Endothelial cell of umbilical vein (primary cell): Measurements from ENCODE around the gene TMEM178B. TPM values are rescaled to one million over a fixed set of nuclear protein-coding genes. Genes with fewer than 3 reads are reported as not detected.

ENCODE experiments used
- BruUV-seq: library from RNA; stranded (reverse); fragments of 400-500 nt; replicated peaks from 2 replicates; lab custom pipeline; 2021; lab: Mats Ljungman, UMichigan
- CTCF ChIA-PET: fragments of 300-600, 350-600 bp; sonication (Branson Sonifier 250); formaldehyde crosslinking; loops from one replicate; lab custom pipeline; 2021; ENCODE audit warnings: antibody characterized with exemption, inconsistent platforms; lab: Charles Lee
- POLR2A ChIA-PET: fragments of 300-600, 350-600 bp; sonication (Branson Sonifier 250); formaldehyde crosslinking; loops from one replicate; lab custom pipeline; 2021; ENCODE audit warnings: antibody characterized with exemption, inconsistent platforms; lab: Charles Lee
- DNase-seq: peaks from one replicate; pipeline ENCODE4 v3.0.0-alpha.2; 2011; ENCODE audit warnings: low read depth, low spot score
- FAIRE-seq: peaks from 2 replicates; lab custom pipeline; 2011; peaks lifted over from hg19 to GRCh38; lab: Jason Lieb, UNC
- H2AFZ ChIP-seq: 2 replicates; pipeline ENCODE4 v1.6.0; 2012; ENCODE audit warnings: low read depth, low read length, control low read depth, inconsistent platforms
- H3K27ac ChIP-seq: 2 replicates; pipeline ENCODE4 v1.5.1; 2011; ENCODE audit warnings: low read depth, mild to moderate bottlenecking, control low read depth, low read length, moderate library complexity; ENCODE audit not compliant: insufficient read depth
- H3K27me3 ChIP-seq, 2 experiments: 2 replicates each; pipeline versions ENCODE4 v1.6.0 to v1.6.1; 2011; ENCODE audit warnings: low read length in 2 of 2, mixed read lengths in 1 of 2; ENCODE audit not compliant: control insufficient read depth in 2 of 2, insufficient read depth in 2 of 2
- H3K36me3 ChIP-seq, 2 experiments: 2 replicates in 1 of 2; 3 replicates in 1 of 2; pipeline ENCODE4 v1.5.1; 2011; ENCODE audit warnings: low read length in 2 of 2, mild to moderate bottlenecking in 1 of 2, moderate library complexity in 1 of 2; ENCODE audit not compliant: control insufficient read depth in 2 of 2, insufficient read depth in 2 of 2; ENCODE audit errors: extremely low read depth in 1 of 2
- H3K4me1 ChIP-seq: 3 replicates; pipeline ENCODE4 v1.5.1; 2011; ENCODE audit warnings: mild to moderate bottlenecking, low read length; ENCODE audit not compliant: control insufficient read depth, insufficient read depth; ENCODE audit errors: extremely low read depth
- H3K4me2 ChIP-seq: 2 replicates; pipeline ENCODE4 v1.6.1; 2011; ENCODE audit warnings: low read length, control low read depth, mixed read lengths; ENCODE audit not compliant: insufficient read depth
- H3K4me3 ChIP-seq, 3 experiments: fragments of 200-600 bp in 1 of 3; sonication (generic), shearing (Covaris generic) in 1 of 3; replicated peaks in 1 of 3; 2 replicates each; pipeline ENCODE4 v1.5.1; 2011 to 2016; ENCODE audit warnings: control low read depth in 3 of 3, low read length in 3 of 3, mild to moderate bottlenecking in 2 of 3, inconsistent platforms in 1 of 3, low read depth in 1 of 3, moderate library complexity in 1 of 3; ENCODE audit not compliant: insufficient read depth in 1 of 3
- H3K79me2 ChIP-seq: 2 replicates; pipeline ENCODE4 v1.6.0; 2012; ENCODE audit warnings: low read length, inconsistent platforms; ENCODE audit not compliant: control insufficient read depth, insufficient read depth
- H3K9ac ChIP-seq: replicated peaks from 2 replicates; pipeline ENCODE3; 2011; ENCODE audit warnings: low read length, control low read depth; ENCODE audit not compliant: insufficient read depth; ENCODE audit errors: extremely low read depth
- H3K9me1 ChIP-seq: replicated peaks from 3 replicates; pipeline ENCODE4 v1.6.0; 2011; ENCODE audit warnings: mild to moderate bottlenecking, low read length; ENCODE audit not compliant: control insufficient read depth, insufficient read depth; ENCODE audit errors: extremely low read depth
- H3K9me3 ChIP-seq: replicated peaks from 2 replicates; pipeline ENCODE4 v1.5.1; 2012; ENCODE audit warnings: low read length, inconsistent platforms; ENCODE audit not compliant: control insufficient read depth, insufficient read depth
- H4K20me1 ChIP-seq: replicated peaks from 2 replicates; pipeline ENCODE3; 2011; ENCODE audit warnings: mild to moderate bottlenecking, low read length; ENCODE audit not compliant: control insufficient read depth, insufficient read depth; ENCODE audit errors: extremely low read depth
- EZH2 ChIP-seq: IDR thresholded peaks from 2 replicates; pipeline ENCODE4 v1.6.1; 2012; ENCODE audit warnings: borderline replicate concordance, low read depth, mild to moderate bottlenecking, moderate library complexity, low read length, inconsistent platforms; ENCODE audit not compliant: severe bottlenecking
- FOS ChIP-seq: IDR thresholded peaks from 2 replicates; pipeline ENCODE4 v1.6.1; 2011; ENCODE audit warnings: mild to moderate bottlenecking, low read length, moderate library complexity, borderline replicate concordance; ENCODE audit not compliant: insufficient read depth
- GATA2 ChIP-seq: IDR thresholded peaks from 2 replicates; pipeline ENCODE4 v1.7.0; 2011; ENCODE audit warnings: low read depth, mild to moderate bottlenecking, moderate library complexity, mixed read lengths, low read length; ENCODE audit not compliant: insufficient read length, insufficient read depth
- JUN ChIP-seq: IDR thresholded peaks from 2 replicates; pipeline ENCODE4 v1.6.1; 2011; ENCODE audit warnings: borderline replicate concordance, low read depth; ENCODE audit not compliant: insufficient read length, insufficient read depth
- MYC ChIP-seq: IDR thresholded peaks from one replicate; pipeline ENCODE4 v1.6.1; 2011; ENCODE audit warnings: mild to moderate bottlenecking, low read depth, low read length
- POLR2A ChIP-seq: IDR thresholded peaks from 2 replicates; pipeline ENCODE4 v1.6.1; 2012; ENCODE audit warnings: low read depth, mild to moderate bottlenecking, control low read depth, low read length
- POLR2AphosphoS5 ChIP-seq: IDR thresholded peaks from 2 replicates; pipeline ENCODE4 v1.6.1; 2012; ENCODE audit warnings: low read depth, mild to moderate bottlenecking, control low read depth, low read length, moderate library complexity; ENCODE audit not compliant: insufficient read depth
- dilution Hi-C: fragments of 300-500 bp; cut with MboI; formaldehyde crosslinking; loops from one replicate; pipeline ENCODE4 v1.15.0; 2019; ENCODE audit warnings: low sequenced_read_pairs; ENCODE audit not compliant: extremely low pct_ligation_motif_present
- intact Hi-C: fragments of 100-400 bp; cut with micrococcal nuclease; formaldehyde crosslinking; loops from one replicate; pipeline ENCODE4 v1.10.0; 2022
- polyA plus RNA-seq, 4 experiments: library from polyadenylated mRNA; depleted of rRNA in 3 of 4; stranded (reverse) in 3 of 4; unstranded in 1 of 4; fragments of >200 nt; gene quantifications; 2 replicates each; pipeline versions ENCODE4 v1.2.1 to v1.2.3, GENCODE V29; 2011 to 2012; ENCODE audit warnings: missing spikeins in 1 of 4
- total RNA-seq: library from RNA; stranded (reverse); gene quantifications from 2 replicates; pipeline ENCODE4 v1.2.3, GENCODE V29; 2021
- TF ChIP-seq, protein P1 (sequence below): IDR thresholded peaks from 2 replicates; pipeline ENCODE4 v1.6.1; 2011; ENCODE audit not compliant: insufficient read depth, insufficient read length
- TF ChIP-seq, protein P2 (sequence below), 2 donors: IDR thresholded peaks; 1 replicate in 1 of 2; 2 replicates in 1 of 2; pipeline ENCODE4 v1.5.1; 2011; ENCODE audit warnings: low read length in 2 of 2, mild to moderate bottlenecking in 2 of 2, moderate library complexity in 2 of 2, control low read depth in 1 of 2, inconsistent platforms in 1 of 2, low read depth in 1 of 2; ENCODE audit not compliant: insufficient read depth in 1 of 2; ENCODE audit errors: extremely low read depth in 1 of 2

TMEM178B gene
- total and polyA plus RNA-seq, 2 donors (not counting 3 experiments of a cell fraction or from before 2014, with no cell fraction given), result not detected

DNA sequence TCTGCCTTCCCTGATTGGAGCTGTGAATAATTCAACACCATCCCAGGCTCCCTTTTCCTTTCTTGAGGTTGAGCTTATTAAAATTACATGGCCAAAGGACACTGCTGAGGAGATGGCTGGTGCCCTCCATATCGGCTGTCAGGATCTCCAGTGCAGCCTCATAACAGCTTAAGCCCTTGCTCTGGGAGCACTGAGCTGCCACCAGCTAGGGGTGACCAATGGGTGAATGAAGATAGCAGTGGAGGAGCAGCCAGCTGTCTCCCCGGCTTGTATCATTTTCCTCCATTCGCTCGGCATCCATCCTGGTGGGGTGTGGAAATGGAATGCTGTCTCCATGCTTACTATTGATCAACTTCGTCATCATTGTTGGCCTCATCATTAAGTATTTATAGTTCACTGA lies 154.6 kb downstream of the TMEM178B start:
- intact Hi-C loops, result no loop called here
- dilution Hi-C loops, result no loop called here
- H3K9ac ChIP-seq, result no peak overlapping the region
- BruUV-seq, result no TSS peak
- no peaks in the 10 kb centered on the region for H3K4me1 ChIP-seq
- FAIRE-seq, result no peak
- H3K4me2 ChIP-seq, result no peak overlapping the region
- H3K36me3 ChIP-seq, result no peaks in the 10 kb centered on the region
- H3K27ac ChIP-seq, result no peak overlapping the region
- ChIA-PET POLR2A (no interaction called here), CTCF (interaction anchor here (0.7 to 1.2 kb wide), 2 partner anchors 63 to 282 kb away, joined by 3 to 4 read pairs; no protein-coding TSS in a partner anchor)
- H3K79me2 ChIP-seq, result no peaks in the 10 kb centered on the region
- H2AFZ ChIP-seq, result no peak overlapping the region
- no peaks in the 10 kb centered on the region for H3K27me3 ChIP-seq
- no peaks in the 10 kb centered on the region for H4K20me1 ChIP-seq
- H3K9me3 ChIP-seq, result no peaks in the 10 kb centered on the region
- no peak for DNase-seq
- TF ChIP-seq POLR2AphosphoS5, result no peak
- TF ChIP-seq, protein P1, sequence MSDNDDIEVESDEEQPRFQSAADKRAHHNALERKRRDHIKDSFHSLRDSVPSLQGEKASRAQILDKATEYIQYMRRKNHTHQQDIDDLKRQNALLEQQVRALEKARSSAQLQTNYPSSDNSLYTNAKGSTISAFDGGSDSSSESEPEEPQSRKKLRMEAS, result no peak
- TF ChIP-seq POLR2A, result no peak
- no peak for TF ChIP-seq GATA2
- TF ChIP-seq MYC, result no peak
- no peak for TF ChIP-seq FOS
- TF ChIP-seq, protein P2, sequence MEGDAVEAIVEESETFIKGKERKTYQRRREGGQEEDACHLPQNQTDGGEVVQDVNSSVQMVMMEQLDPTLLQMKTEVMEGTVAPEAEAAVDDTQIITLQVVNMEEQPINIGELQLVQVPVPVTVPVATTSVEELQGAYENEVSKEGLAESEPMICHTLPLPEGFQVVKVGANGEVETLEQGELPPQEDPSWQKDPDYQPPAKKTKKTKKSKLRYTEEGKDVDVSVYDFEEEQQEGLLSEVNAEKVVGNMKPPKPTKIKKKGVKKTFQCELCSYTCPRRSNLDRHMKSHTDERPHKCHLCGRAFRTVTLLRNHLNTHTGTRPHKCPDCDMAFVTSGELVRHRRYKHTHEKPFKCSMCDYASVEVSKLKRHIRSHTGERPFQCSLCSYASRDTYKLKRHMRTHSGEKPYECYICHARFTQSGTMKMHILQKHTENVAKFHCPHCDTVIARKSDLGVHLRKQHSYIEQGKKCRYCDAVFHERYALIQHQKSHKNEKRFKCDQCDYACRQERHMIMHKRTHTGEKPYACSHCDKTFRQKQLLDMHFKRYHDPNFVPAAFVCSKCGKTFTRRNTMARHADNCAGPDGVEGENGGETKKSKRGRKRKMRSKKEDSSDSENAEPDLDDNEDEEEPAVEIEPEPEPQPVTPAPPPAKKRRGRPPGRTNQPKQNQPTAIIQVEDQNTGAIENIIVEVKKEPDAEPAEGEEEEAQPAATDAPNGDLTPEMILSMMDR (IDR thresholded peaks at IDR 0.05; ENCODE audit: extremely low read depth in 1 of 2, insufficient read depth in 1 of 2, low read depth in 1 of 2, low read length in 2 of 2), result no peak
- TF ChIP-seq JUN, result no peak
- TF ChIP-seq EZH2, result no peak
- no peak overlapping the region for H3K4me3 ChIP-seq
- H3K9me1 ChIP-seq, result no peaks in the 10 kb centered on the region
